Right ventricle myocardium superior (tissue), 1 donor: ENCODE data around the gene EEF1AKMT1. TPM values are rescaled to one million over a fixed set of nuclear protein-coding genes. Genes with fewer than 3 reads are reported as not detected.
A peak's percentile ranks its signal among the peaks of the same experiment; 100 is the strongest.

Experiments
- ATAC-seq: fragments of 200-7000 bp; cut with Tn5 transposase; one replicate; pipeline ENCODE4 v1.9.1; 2020; ENCODE audit warnings: mild to moderate bottlenecking; ENCODE audit not compliant: poor library complexity
- DNase-seq: peaks from one replicate; pipeline ENCODE4 v3.0.0-alpha.2; 2020
- intact Hi-C: fragments of 100-400 bp; cut with DNase I; formaldehyde crosslinking; loops from one replicate; pipeline ENCODE4 v1.11.2; 2022
- total RNA-seq: library from RNA; stranded (reverse); fragmentation: NEBNext Ultra II Directional; extraction: Animal tissue kit (Norgen Biotek cat#: 25700); gene quantifications from one replicate; pipeline ENCODE4 v1.2.1, GENCODE V29; 2021
- donor health status: DM: no; HTN: yes; CAD: no; lungs with severe emphysema.

The EEF1AKMT1 gene
- total RNA-seq, 1 donor from 2014 or later: 9.0 TPM

DNA sequence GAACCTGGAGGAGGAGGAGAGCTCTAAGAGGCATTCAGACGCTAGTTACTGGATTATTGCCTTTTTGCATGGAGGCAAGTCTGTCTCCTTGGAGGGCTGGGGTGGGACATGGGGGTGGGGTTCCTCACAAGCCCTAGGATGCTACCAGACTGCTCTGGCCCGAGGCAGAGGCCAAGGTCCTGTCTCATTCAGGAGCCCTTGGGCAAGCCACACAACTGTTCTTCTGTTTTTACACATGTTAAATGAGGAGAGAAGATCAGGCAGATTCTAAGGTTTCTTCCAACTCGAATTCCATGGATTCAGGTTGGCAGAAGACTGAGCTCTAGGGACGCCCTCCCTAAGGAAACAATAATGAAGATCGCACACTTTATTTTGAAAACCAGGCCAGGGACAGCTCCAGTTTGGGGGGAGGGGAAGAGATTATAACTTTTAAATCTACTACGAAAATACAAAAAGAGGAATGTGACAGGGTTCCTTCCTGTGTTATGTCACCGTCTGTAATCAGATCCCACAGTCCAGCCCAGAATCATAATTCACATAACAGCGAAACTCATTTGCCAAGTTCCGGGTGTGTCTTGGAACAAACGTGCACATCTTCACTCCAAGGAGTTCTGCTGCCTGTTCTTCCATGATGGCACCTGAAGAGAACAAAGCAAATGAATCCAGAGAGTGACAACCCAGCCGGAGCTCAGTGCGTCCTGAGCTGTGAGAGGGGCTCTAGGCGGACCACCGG lies 45.0 kb downstream of the EEF1AKMT1 start:
- DNase-seq (no peak), ATAC-seq (no peak)
- intact Hi-C loops: no loop called here

- intact Hi-C loops: no loop called here
- DNase-seq (no peak), ATAC-seq (no peak)
Observed at GRCh38 chr13:20727856-20728255, 45.9 kb downstream of the EEF1AKMT1 start.

DNA sequence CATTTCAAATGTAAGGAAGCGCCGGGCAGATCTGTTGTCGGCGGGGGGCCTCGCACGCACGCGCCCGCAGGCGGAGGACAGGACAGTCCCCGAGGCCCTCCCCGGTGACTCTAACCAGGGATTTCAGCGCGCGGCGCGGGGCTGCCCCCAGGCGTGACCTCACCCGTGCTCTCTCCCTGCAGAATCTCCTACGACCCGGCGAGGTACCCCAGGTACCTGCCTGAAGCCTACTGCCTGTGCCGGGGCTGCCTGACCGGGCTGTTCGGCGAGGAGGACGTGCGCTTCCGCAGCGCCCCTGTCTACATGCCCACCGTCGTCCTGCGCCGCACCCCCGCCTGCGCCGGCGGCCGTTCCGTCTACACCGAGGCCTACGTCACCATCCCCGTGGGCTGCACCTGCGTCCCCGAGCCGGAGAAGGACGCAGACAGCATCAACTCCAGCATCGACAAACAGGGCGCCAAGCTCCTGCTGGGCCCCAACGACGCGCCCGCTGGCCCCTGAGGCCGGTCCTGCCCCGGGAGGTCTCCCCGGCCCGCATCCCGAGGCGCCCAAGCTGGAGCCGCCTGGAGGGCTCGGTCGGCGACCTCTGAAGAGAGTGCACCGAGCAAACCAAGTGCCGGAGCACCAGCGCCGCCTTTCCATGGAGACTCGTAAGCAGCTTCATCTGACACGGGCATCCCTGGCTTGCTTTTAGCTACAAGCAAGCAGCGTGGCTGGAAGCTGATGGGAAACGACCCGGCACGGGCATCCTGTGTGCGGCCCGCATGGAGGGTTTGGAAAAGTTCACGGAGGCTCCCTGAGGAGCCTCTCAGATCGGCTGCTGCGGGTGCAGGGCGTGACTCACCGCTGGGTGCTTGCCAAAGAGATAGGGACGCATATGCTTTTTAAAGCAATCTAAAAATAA lies 52.1 kb downstream of the EEF1AKMT1 start:
- intact Hi-C loops: no loop called here
- ATAC-seq (peak; percentile 80), DNase-seq (peak; percentile 70)

- DNase-seq: peak; percentile 24
- intact Hi-C loops: no loop called here
- no peak for ATAC-seq
Observed at GRCh38 chr13:20721058-20721453, 52.7 kb downstream of the EEF1AKMT1 start.

GRCh38 chr13:20720499-20720898 lies 53.3 kb downstream of the EEF1AKMT1 start:
- no peak for ATAC-seq
- no peak for DNase-seq
- intact Hi-C loops: no loop called here

- DNase-seq (no peak), ATAC-seq (no peak)
- intact Hi-C loops: no loop called here
Observed at GRCh38 chr13:20719783-20720182, 54.0 kb downstream of the EEF1AKMT1 start.

- ATAC-seq (no peak), DNase-seq (peak; percentile 31)
- intact Hi-C loops: no loop called here
Observed at GRCh38 chr13:20718958-20719566, 54.7 kb downstream of the EEF1AKMT1 start.

DNA sequence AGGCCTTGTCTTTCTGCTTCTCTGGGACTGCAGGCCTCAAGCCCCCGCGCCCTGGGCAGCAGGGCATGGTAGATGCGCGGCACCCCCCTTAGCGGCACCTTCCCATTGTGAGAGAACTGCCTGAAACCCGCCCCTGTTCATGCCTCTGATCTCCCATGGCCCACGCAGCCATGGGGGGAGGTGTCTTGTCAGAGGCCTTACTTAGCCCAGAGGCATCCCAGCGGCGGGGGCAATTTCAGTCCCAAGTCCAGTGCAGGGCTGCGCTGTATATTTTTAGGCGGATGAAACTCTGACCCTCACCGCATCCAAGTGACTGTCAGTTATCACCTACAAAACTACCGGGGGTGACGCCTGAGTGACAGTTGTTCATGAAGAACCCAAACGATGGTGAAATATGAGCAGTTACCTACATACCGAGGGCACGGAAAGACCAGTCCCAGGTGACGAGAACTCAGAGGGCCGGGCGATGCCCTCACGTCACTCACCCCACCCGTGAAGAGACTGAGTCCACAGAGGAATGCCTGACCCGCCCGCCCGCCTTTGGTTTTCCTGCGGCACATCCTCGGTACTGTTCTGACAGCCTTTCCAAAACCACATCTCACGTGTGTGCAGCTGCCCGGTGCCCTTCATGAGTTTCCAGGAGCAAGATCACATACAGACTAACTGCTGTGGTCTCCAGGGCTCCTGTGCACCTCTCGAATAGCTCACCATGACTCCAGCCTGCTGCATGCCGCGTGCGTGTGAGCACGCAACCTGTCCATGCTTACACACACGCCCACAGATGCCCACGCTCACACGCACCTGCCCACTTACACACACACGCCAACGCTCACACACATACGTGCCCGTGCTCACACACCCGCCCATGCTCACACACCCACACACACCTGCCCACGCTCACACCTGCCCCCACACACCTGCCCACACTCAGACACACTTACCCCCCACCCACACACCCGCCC lies 55.9 kb downstream of the EEF1AKMT1 start:
- intact Hi-C loops: no loop called here
- no peak for ATAC-seq
- no peak for DNase-seq

- DNase-seq: no peak
- intact Hi-C loops: no loop called here
Observed at GRCh38 chr13:20716951-20717350, 56.8 kb downstream of the EEF1AKMT1 start.

GRCh38 chr13:20715330-20715712 lies 58.4 kb downstream of the EEF1AKMT1 start:
- ATAC-seq (no peak), DNase-seq (no peak)
- intact Hi-C loops: no loop called here

More at GRCh38 chr13:20716951-20717350, 56.8 kb downstream of the EEF1AKMT1 start:
- ATAC-seq: no peak

GRCh38 chr13:20714563-20715329 lies 59.0 kb downstream of the EEF1AKMT1 start:
- ATAC-seq (peak; percentile 78), DNase-seq (peak; percentile 79)
- intact Hi-C loops: loop anchor here (5.0 kb wide), 2 partner anchors 113 to 208 kb away; no protein-coding TSS in a partner anchor

DNA sequence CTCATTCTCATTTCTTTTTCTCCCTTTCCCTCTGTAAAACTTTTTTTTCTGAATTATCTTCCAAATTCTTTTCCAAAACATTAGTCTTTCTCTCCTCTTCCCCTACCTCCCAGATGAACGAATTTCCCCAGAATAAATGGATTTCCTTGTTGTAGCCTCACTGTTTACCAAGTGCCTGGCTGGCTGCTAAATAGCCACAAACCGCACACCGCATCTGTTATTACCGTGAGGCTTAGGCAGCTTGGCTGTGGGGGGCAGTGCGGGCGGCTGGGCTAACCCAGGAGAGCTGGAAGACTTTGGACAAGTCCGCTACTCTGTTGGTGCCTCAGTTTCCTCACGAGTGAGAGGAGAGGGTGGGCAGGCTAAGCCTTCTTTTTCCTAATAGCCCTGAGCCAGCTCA lies 59.6 kb downstream of the EEF1AKMT1 start:
- no peak for ATAC-seq
- DNase-seq: no peak
- intact Hi-C loops: loop anchor here (5.0 kb wide), 2 partner anchors 113 to 208 kb away; no protein-coding TSS in a partner anchor

DNA sequence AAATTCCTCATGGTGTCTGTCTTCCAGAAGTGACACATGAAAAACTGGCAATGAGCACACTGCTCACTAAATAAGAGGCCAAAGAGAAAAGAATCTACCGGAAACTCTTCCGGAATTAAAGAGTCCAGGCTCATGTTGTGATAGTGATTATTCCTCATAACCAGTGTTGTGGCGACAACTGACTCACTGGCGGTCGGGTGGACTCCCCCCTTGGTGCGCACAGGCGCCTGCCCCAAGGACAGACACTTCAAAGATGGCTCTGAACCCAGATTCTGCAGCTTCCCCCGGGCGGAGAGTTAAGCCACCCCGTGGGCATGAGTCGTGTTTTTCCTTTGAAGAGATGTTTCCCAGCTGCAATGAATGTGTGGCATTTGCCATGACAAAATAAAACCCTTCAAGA lies 60.0 kb downstream of the EEF1AKMT1 start:
- peak; percentile 8 for ATAC-seq
- intact Hi-C loops: loop anchor here (5.0 kb wide), 2 partner anchors 114 to 209 kb away; no protein-coding TSS in a partner anchor
- DNase-seq: no peak

DNA sequence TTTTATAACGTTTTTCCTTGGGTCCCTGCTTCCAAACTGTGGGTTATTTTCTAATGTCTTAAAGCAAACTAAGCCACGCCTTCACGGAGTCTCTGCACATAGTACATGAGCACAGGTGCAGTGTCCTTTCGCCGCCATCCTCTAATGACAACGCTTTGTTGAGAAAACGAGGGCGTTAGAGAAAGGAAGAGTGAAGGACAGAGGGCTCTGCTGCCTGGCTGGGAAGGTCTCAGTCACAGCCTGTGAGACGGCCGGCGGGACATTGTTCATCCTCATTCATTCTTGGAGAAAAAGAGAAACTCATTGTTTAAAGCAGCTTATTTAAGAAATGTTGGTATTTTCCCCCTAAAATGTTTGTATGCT lies 60.8 kb downstream of the EEF1AKMT1 start:
- ATAC-seq: no peak
- DNase-seq: no peak
- intact Hi-C loops: loop anchor here (5.0 kb wide), 2 partner anchors 114 to 209 kb away; no protein-coding TSS in a partner anchor

GRCh38 chr13:20711301-20712044 lies 62.3 kb downstream of the EEF1AKMT1 start:
- no peak for ATAC-seq
- no peak for DNase-seq
- intact Hi-C loops: loop anchor here (5.0 kb wide), 2 partner anchors 116 to 211 kb away; no protein-coding TSS in a partner anchor

- DNase-seq (no peak), ATAC-seq (no peak)
Observed at GRCh38 chr13:20709782-20710181, 64.0 kb downstream of the EEF1AKMT1 start.

DNA sequence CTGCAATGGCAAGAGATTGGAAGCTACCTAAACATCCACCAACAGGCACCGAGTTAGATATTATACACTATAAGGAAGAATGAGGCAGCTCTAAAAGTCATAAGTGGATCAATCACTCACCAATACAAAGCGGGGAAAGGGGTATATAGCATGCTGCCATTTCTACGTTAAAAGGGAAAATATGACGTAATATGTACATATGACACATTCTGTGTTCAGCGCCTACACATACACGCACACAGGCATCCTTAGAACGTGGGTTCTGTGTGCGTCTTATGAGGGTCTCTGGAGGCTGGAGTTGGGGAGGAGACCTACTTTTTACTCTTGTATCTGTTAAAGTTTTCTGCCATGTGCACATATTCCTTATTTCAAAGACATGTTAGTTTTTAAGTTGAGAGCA lies 64.4 kb downstream of the EEF1AKMT1 start:
- intact Hi-C loops: no loop called here
- ATAC-seq (no peak), DNase-seq (no peak)

More at GRCh38 chr13:20709782-20710181, 64.0 kb downstream of the EEF1AKMT1 start:
- intact Hi-C loops: loop anchor here (5.0 kb wide), 2 partner anchors 118 to 213 kb away; no protein-coding TSS in a partner anchor
